Vagina (tissue), 2 donors: ENCODE measurements around the gene NAGLU. TPM values are rescaled to one million over a fixed set of nuclear protein-coding genes. Genes with fewer than 3 reads are reported as not detected.
A peak's percentile ranks its signal among the peaks of the same experiment; 100 is the strongest.

Experiments
- DNase-seq, 2 donors: peaks; one replicate each; pipeline ENCODE4 v3.0.0-alpha.2; 2017; ENCODE audit errors: extremely low spot score in 2 of 2
- H3K27ac ChIP-seq: fragments of 200-600 bp; sonication (generic); one replicate; pipeline ENCODE4 v1.5.1; 2019
- H3K27me3 ChIP-seq: fragments of 200-600 bp; sonication (generic); one replicate; pipeline ENCODE4 v1.5.1; 2019
- H3K36me3 ChIP-seq, 2 donors: fragments of 200-600 bp; sonication (generic); one replicate each; pipeline ENCODE4 v1.5.1; 2017 to 2019
- H3K4me1 ChIP-seq: fragments of 200-600 bp; sonication (generic); one replicate; pipeline ENCODE4 v1.5.1; 2019
- H3K4me3 ChIP-seq, 2 donors: fragments of 200-600 bp; sonication (generic); 1 replicate in 1 of 2; 2 replicates in 1 of 2; pipeline ENCODE4 v1.5.1; 2016 to 2019
- H3K9me3 ChIP-seq: fragments of 200-600 bp; sonication (generic); one replicate; pipeline ENCODE4 v1.5.1; 2019
- CTCF ChIP-seq, 3 experiments: fragments of 450-650 bp in 2 of 3; fragments of 200-600 bp in 1 of 3; sonication (generic) in 1 of 3; IDR thresholded peaks; one replicate each; pipeline ENCODE4 v1.5.1; 2017 to 2019; ENCODE audit warnings: antibody characterized with exemption in 3 of 3, mild to moderate bottlenecking in 2 of 3, moderate library complexity in 2 of 3
- POLR2A ChIP-seq, 2 donors: fragments of 450-650 bp; IDR thresholded peaks; one replicate each; pipeline ENCODE4 v1.6.1; 2017; ENCODE audit warnings: antibody characterized with exemption in 2 of 2, mild to moderate bottlenecking in 2 of 2, moderate library complexity in 2 of 2
- POLR2AphosphoS5 ChIP-seq, 2 donors: sonication (generic); formaldehyde crosslinking; IDR thresholded peaks; one replicate each; pipeline ENCODE4 v1.9.0; 2017; ENCODE audit warnings: antibody characterized with exemption in 2 of 2, mild to moderate bottlenecking in 2 of 2, low read depth in 1 of 2; ENCODE audit not compliant: insufficient read depth in 1 of 2
- intact Hi-C: fragments of 100-400 bp; cut with DNase I; formaldehyde crosslinking; loops from one replicate; pipeline ENCODE4 v1.15.1; 2023
- total RNA-seq: library from RNA; depleted of rRNA; stranded (reverse); fragments of >200 nt; gene quantifications from one replicate; pipeline ENCODE4 v1.2.3, GENCODE V29; 2016

The NAGLU gene
- total RNA-seq, 1 donor from 2014 or later, result 24.6 TPM

DNA sequence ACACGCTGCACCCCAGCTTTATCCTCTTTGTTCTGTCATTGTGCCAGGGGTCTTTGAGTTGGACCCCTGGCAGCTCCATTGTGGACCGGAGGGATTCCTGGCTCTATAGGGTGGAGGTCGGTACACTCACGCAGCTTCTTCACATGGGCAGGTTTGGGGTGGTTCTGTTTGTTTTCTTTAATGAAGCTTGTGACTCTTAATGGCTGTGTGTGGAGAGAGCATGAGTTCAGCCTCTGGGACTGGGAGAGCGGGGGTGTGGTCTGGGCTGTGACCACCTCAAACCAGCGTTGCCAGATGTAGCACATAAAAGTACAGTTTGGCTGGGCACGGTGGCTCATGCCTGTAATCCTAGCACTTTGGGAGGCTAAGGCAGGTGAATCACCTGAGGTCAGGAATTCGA, 21.2 kb upstream of the NAGLU start:
- Histone ChIP-seq H3K9me3 (no peaks in the 10 kb centered on the region), H3K4me3 (no peak overlapping the region), H3K27me3 (no peaks in the 10 kb centered on the region), H3K4me1 (peaks cover 61% of the 10 kb centered on the region), H3K36me3 (peaks cover 0 to 19% of the 10 kb centered on the region in 2 donors), H3K27ac (peak overlapping the region; percentile 80)
- no peak for DNase-seq
- TF ChIP-seq POLR2AphosphoS5 (IDR thresholded peaks at IDR 0.05; ENCODE audit: insufficient read depth in 1 of 2, low read depth in 1 of 2), result no peak
- TF ChIP-seq CTCF (IDR thresholded peaks at IDR 0.05), result no peak
- no peak for TF ChIP-seq POLR2A (IDR thresholded peaks at IDR 0.05)
- intact Hi-C loops, result loop anchor here (5.0 kb wide), 3 partner anchors 58 to 193 kb away; partner anchors contain the start of gene ATP6V0A1

DNA sequence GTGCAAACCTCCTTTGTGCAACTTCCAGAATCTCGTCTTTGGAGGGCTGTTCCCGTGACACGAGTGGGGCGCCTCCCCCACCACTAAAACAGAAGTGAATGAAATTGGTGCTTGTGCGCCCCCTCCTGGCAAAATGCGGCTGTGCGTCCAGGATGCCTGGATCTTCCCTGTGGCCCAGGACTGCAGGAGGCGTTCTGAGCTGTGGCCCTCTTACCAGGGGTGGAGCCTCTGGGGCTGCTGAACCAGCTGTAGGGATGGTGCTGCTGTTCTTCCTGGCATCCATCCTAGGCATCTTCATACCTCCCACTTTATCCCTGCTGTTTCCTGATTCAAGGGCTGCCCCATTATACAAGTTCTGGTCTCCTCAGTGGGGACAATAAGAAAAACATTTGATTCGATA, 18.5 kb upstream of the NAGLU start:
- Histone ChIP-seq H3K36me3 (peaks cover 0 to 19% of the 10 kb centered on the region in 2 donors), H3K27me3 (no peaks in the 10 kb centered on the region), H3K27ac (peak overlapping the region; percentile 95), H3K9me3 (no peaks in the 10 kb centered on the region), H3K4me1 (peaks cover 85% of the 10 kb centered on the region), H3K4me3 (no peak overlapping the region)
- TF ChIP-seq POLR2A (IDR thresholded peaks at IDR 0.05) (no peak), POLR2AphosphoS5 (IDR thresholded peaks at IDR 0.05; ENCODE audit: insufficient read depth in 1 of 2, low read depth in 1 of 2) (peak; percentile 60 to 72), CTCF (IDR thresholded peaks at IDR 0.05) (peak; percentile 89 to 96 (median 94))
- intact Hi-C loops, result loop anchor here (5.0 kb wide), 2 partner anchors 60 to 110 kb away; partner anchors contain the start of gene ATP6V0A1
- no peak for DNase-seq

- TF ChIP-seq CTCF (IDR thresholded peaks at IDR 0.05) (no peak), POLR2A (IDR thresholded peaks at IDR 0.05) (no peak), POLR2AphosphoS5 (IDR thresholded peaks at IDR 0.05; ENCODE audit: insufficient read depth in 1 of 2, low read depth in 1 of 2) (peak; percentile 54 to 84)
- Histone ChIP-seq H3K27me3 (no peaks in the 10 kb centered on the region), H3K4me3 (peak overlapping the region in 1 of 2 donors; percentile 2), H3K4me1 (peaks cover 85% of the 10 kb centered on the region), H3K9me3 (no peaks in the 10 kb centered on the region), H3K27ac (peak overlapping the region; percentile 95), H3K36me3 (peaks cover 0 to 19% of the 10 kb centered on the region in 2 donors)
- intact Hi-C loops, result loop anchor here (5.0 kb wide), 2 partner anchors 61 to 111 kb away; partner anchors contain the start of gene ATP6V0A1
- DNase-seq, result peak in 1 of 2 donors; percentile 97
Observed at GRCh38 chr17:42518046-42518754, 17.8 kb upstream of the NAGLU start.

- Histone ChIP-seq H3K27ac (peak overlapping the region; percentile 95), H3K27me3 (no peaks in the 10 kb centered on the region), H3K36me3 (peaks cover 0 to 15% of the 10 kb centered on the region in 2 donors), H3K9me3 (no peaks in the 10 kb centered on the region), H3K4me1 (peaks cover 78% of the 10 kb centered on the region), H3K4me3 (no peak overlapping the region)
- no peak for DNase-seq
- TF ChIP-seq CTCF (IDR thresholded peaks at IDR 0.05) (no peak), POLR2AphosphoS5 (IDR thresholded peaks at IDR 0.05; ENCODE audit: insufficient read depth in 1 of 2, low read depth in 1 of 2) (peak in 1 of 2 donors; percentile 25)
- intact Hi-C loops, result loop anchor here (5.0 kb wide), 2 partner anchors 62 to 112 kb away; partner anchors contain the start of gene ATP6V0A1
Observed at GRCh38 chr17:42518755-42519545, 17.1 kb upstream of the NAGLU start.
